GM18499 (cell line): ENCODE measurements around the gene ENTHD1.

Experiments used
- ATAC-seq: cut with Tn5 transposase; IDR thresholded peaks from one replicate; pipeline ENCODE4 v1.9.1; 2021; ENCODE audit warnings: moderate number of reproducible peaks; ENCODE audit not compliant: insufficient read depth, unreplicated experiment

ENTHD1 gene

GRCh38 chr22:39893526-39893925 lies at the start of gene ENTHD1:
ENTHD1 (minus strand) TSS chr22:39893760; CDS start chr22:39887748, 6,012 bp downstream.
- no peak for ATAC-seq

GRCh38 chr22:39943337-39943736 lies 49.8 kb upstream of the ENTHD1 start:
- ATAC-seq: no peak

GRCh38 chr22:39942439-39943230 lies 49.1 kb upstream of the ENTHD1 start:
- ATAC-seq: no peak

- ATAC-seq: no peak
Measured at GRCh38 chr22:39941601-39942000, 48.0 kb upstream of the ENTHD1 start.

- ATAC-seq: no peak
Measured at GRCh38 chr22:39940757-39941305, 47.3 kb upstream of the ENTHD1 start.

GRCh38 chr22:39939830-39940229 lies 46.3 kb upstream of the ENTHD1 start:
- no peak for ATAC-seq

GRCh38 chr22:39938509-39939111 lies 45.0 kb upstream of the ENTHD1 start:
- no peak for ATAC-seq

- ATAC-seq: no peak
Measured at GRCh38 chr22:39937906-39938305, 44.3 kb upstream of the ENTHD1 start.

- no peak for ATAC-seq
Measured at GRCh38 chr22:39936523-39937145, 43.1 kb upstream of the ENTHD1 start.

GRCh38 chr22:39935612-39936011 lies 42.1 kb upstream of the ENTHD1 start:
- ATAC-seq: no peak

GRCh38 chr22:39935116-39935515 lies 41.6 kb upstream of the ENTHD1 start:
- no peak for ATAC-seq

- no peak for ATAC-seq
Measured at GRCh38 chr22:39933741-39934140, 40.2 kb upstream of the ENTHD1 start.

- ATAC-seq: no peak
Measured at GRCh38 chr22:39932918-39933649, 39.5 kb upstream of the ENTHD1 start.

- no peak for ATAC-seq
Measured at GRCh38 chr22:39932166-39932565, 38.6 kb upstream of the ENTHD1 start.

- ATAC-seq: no peak
Measured at GRCh38 chr22:39931251-39931650, 37.7 kb upstream of the ENTHD1 start.

- ATAC-seq: no peak
Measured at GRCh38 chr22:39928536-39929520, 35.3 kb upstream of the ENTHD1 start.

- ATAC-seq: no peak
Measured at GRCh38 chr22:39927544-39927943, 34.0 kb upstream of the ENTHD1 start.

- ATAC-seq: no peak
Measured at GRCh38 chr22:39926753-39927152, 33.2 kb upstream of the ENTHD1 start.

GRCh38 chr22:39925909-39926679 lies 32.5 kb upstream of the ENTHD1 start:
- ATAC-seq: no peak
